Right cardiac atrium (tissue), 5 donors: Measurements from ENCODE around the gene SCAPER. TPM values are rescaled to one million over a fixed set of nuclear protein-coding genes. Genes with fewer than 3 reads are reported as not detected.
"Not testable (repeated sequence)": the region's sequence is repeated elsewhere in the genome, so short reads cannot be mapped to it uniquely, and the experiment has no call there.

Source experiments
- ATAC-seq, 2 donors: fragments of 200-7000 bp; cut with Tn5 transposase; one replicate each; pipeline versions ENCODE4 v1.8.0 to v1.9.1; 2020; ENCODE audit warnings: moderate library complexity in 2 of 2, mild to moderate bottlenecking in 1 of 2
- DNase-seq, 3 donors: peaks; one replicate each; pipeline ENCODE4 v3.0.0-alpha.2; 2020
- H3K27ac ChIP-seq: one replicate; pipeline ENCODE4 v1.5.1; 2013; ENCODE audit warnings: mild to moderate bottlenecking, low read length, control low read depth, moderate library complexity
- H3K27me3 ChIP-seq: one replicate; pipeline ENCODE4 v1.6.1; 2013; ENCODE audit not compliant: control insufficient read depth, insufficient read depth
- H3K4me1 ChIP-seq: one replicate; pipeline ENCODE4 v1.6.1; 2013; ENCODE audit warnings: low read length; ENCODE audit not compliant: control insufficient read depth, insufficient read depth
- H3K4me3 ChIP-seq: one replicate; pipeline ENCODE4 v1.5.1; 2013; ENCODE audit warnings: low read length, control low read depth
- H3K9me3 ChIP-seq: one replicate; pipeline ENCODE4 v1.6.1; 2013; ENCODE audit warnings: low read length; ENCODE audit not compliant: control insufficient read depth
- WGBS: extraction: QIAGEN DNeasy Blood & Tissue Kit; methylation state at CpG from one replicate; pipeline ENCODE4 v1.1.7; 2013; 5-methylcytosine and 5-hydroxymethylcytosine counted together
- intact Hi-C, 4 donors: fragments of 100-400 bp; cut with DNase I; formaldehyde crosslinking; loops; one replicate each; pipeline versions ENCODE4 v1.11.0 to v1.14.0; 2022 to 2023
- polyA plus RNA-seq: library from polyadenylated mRNA; stranded (reverse); fragments of 200-250 nt; gene quantifications from one replicate; pipeline ENCODE4 v1.2.3, GENCODE V29; 2013
- total RNA-seq, 4 donors: library from RNA; stranded (reverse); fragmentation: NEBNext Ultra II Directional; extraction: Animal tissue kit (Norgen Biotek cat#: 25700); gene quantifications; one replicate each; pipeline ENCODE4 v1.2.1, GENCODE V29; 2021
- donor health status: healthy with polysubstance abuse.
- donor health status: DM: no; HTN: yes; CAD: no.
- donor health status: DM: no; HTN: no; CAD: no.
- donor health status: DM: no; HTN: yes; CAD: no; lungs with severe emphysema.
- donor health status: DM: yes; HTN: yes; CAD: no.

The SCAPER gene
- total and polyA plus RNA-seq, 5 donors = 16.3 to 43.5 (median 36.3) TPM

- ATAC-seq (no peak), DNase-seq (peak in 2 of 3 donors; percentile 35 to 53)
- no peaks in the 10 kb centered on the region for H3K9me3 ChIP-seq
- intact Hi-C loops = no loop called here
- no peaks in the 10 kb centered on the region for H3K27me3 ChIP-seq
- 98% methylated on average over 26 of the region's 26 CpGs for WGBS
- H3K4me1 ChIP-seq = no peaks in the 10 kb centered on the region
- H3K4me3 ChIP-seq = no peak overlapping the region
- H3K27ac ChIP-seq = no peak overlapping the region
Observed at GRCh38 chr15:76875911-76876310, 29.2 kb downstream of the SCAPER start.

DNA sequence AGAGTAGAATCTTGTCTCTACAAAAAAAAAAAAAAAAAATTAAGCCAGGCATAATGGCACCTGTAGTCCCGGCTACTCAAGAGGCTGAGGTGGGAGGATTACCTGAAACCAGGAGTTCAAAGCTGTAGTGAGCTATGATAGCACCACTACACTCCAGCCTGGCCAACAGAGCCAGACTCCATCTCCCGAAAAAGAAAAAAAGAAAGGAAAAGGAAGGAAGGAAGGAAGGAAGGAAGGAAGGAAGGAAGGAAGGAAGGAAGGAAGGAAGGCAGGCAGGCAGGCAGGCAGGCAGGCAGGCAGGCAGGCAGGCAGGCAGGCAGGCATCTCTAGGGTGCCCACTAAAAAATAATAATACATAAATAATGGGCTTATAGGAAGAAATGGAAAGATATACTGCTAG, 32.1 kb downstream of the SCAPER start:
- WGBS = 78% methylated on average over 2 of the region's 2 CpGs
- DNase-seq, H3K9me3 ChIP-seq, H3K27ac ChIP-seq, H3K4me1 ChIP-seq, intact Hi-C loops, H3K4me3 ChIP-seq, ATAC-seq, H3K27me3 ChIP-seq: not testable (repeated sequence)

DNA sequence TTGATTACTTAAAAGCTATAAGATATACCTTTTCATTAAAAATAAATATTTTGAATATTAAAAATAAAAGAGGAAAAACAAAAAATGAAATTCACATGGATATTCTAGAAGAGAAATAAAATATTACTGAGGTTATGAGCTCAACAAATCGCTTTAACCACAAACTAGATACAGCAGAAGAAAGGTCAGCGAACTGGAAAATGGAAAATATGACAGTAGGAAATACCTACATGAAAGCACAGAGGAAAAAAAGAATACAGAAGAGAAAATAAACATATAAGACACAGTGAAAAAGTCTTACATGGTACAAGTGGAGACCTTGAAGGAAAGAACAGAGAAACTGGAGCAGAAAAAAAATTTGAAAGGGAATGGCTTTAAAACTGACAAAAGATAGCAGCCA, 33.2 kb downstream of the SCAPER start:
- no peak overlapping the region for H3K27ac ChIP-seq
- intact Hi-C loops = no loop called here
- 93% methylated on average over 2 of the region's 2 CpGs for WGBS
- H3K4me3 ChIP-seq = no peak overlapping the region
- no peak for ATAC-seq
- H3K9me3 ChIP-seq = no peaks in the 10 kb centered on the region
- no peaks in the 10 kb centered on the region for H3K4me1 ChIP-seq
- no peaks in the 10 kb centered on the region for H3K27me3 ChIP-seq
- no peak for DNase-seq

DNA sequence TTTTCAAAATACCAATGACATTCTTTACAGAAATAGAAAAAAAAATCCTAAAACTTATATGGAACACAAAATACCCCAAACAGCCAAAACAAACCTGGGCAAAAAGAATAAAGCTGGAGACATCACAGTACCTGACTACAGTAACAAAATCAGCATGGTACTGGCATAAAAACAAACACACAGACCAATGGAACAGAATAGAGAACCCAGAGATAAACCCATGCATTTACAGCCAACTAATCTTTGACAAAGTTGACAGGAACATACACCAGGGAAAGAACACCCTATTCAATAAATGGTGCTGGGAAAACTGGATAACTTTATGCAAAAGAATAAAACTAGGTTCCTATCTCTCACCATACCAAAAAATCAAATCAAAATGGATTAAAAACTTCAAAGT, 36.4 kb downstream of the SCAPER start:
- Histone ChIP-seq H3K4me1 (no peaks in the 10 kb centered on the region), H3K27me3 (no peaks in the 10 kb centered on the region), H3K27ac (no peak overlapping the region), H3K9me3 (no peaks in the 10 kb centered on the region), H3K4me3 (no peak overlapping the region)
- DNase-seq (no peak), ATAC-seq (peak in 1 of 2 donors; percentile 38)
- intact Hi-C loops = loop anchor here in 1 of 4 donors (10.0 kb wide), 1 partner anchor 674 kb away; no protein-coding TSS in a partner anchor

GRCh38 chr15:76866716-76867321, 38.3 kb downstream of the SCAPER start:
- DNase-seq (no peak), ATAC-seq (peak; percentile 53 to 55)
- no peaks in the 10 kb centered on the region for H3K27me3 ChIP-seq
- H3K9me3 ChIP-seq = no peaks in the 10 kb centered on the region
- intact Hi-C loops = loop anchor here in 1 of 4 donors (10.0 kb wide), 1 partner anchor 672 kb away; no protein-coding TSS in a partner anchor
- H3K27ac ChIP-seq = no peak overlapping the region
- no peak overlapping the region for H3K4me3 ChIP-seq
- no peaks in the 10 kb centered on the region for H3K4me1 ChIP-seq

GRCh38 chr15:76866008-76866407, 39.1 kb downstream of the SCAPER start:
- no peak overlapping the region for H3K27ac ChIP-seq
- DNase-seq = peak in 2 of 3 donors; percentile 28 to 74
- no peak overlapping the region for H3K4me3 ChIP-seq
- intact Hi-C loops = loop anchor here in 1 of 4 donors (10.0 kb wide), 1 partner anchor 671 kb away; no protein-coding TSS in a partner anchor
- no peaks in the 10 kb centered on the region for H3K4me1 ChIP-seq
- no peaks in the 10 kb centered on the region for H3K9me3 ChIP-seq
- ATAC-seq = peak; percentile 87
- no peaks in the 10 kb centered on the region for H3K27me3 ChIP-seq
- 70% methylated on average over 2 of the region's 2 CpGs for WGBS

GRCh38 chr15:76865548-76865991, 39.6 kb downstream of the SCAPER start:
- no peak for DNase-seq
- H3K4me3 ChIP-seq = no peak overlapping the region
- H3K9me3 ChIP-seq = no peaks in the 10 kb centered on the region
- no peak for ATAC-seq
- WGBS = 69% methylated on average over 4 of the region's 4 CpGs
- H3K27ac ChIP-seq = no peak overlapping the region
- no peaks in the 10 kb centered on the region for H3K27me3 ChIP-seq
- no peaks in the 10 kb centered on the region for H3K4me1 ChIP-seq
- intact Hi-C loops = loop anchor here in 1 of 4 donors (10.0 kb wide), 1 partner anchor 671 kb away; no protein-coding TSS in a partner anchor

- H3K9me3 ChIP-seq = no peaks in the 10 kb centered on the region
- DNase-seq (no peak), ATAC-seq (no peak)
- H3K4me1 ChIP-seq = no peaks in the 10 kb centered on the region
- H3K27ac ChIP-seq = no peak overlapping the region
- H3K27me3 ChIP-seq = no peaks in the 10 kb centered on the region
- intact Hi-C loops = loop anchor here in 1 of 4 donors (10.0 kb wide), 1 partner anchor 670 kb away; no protein-coding TSS in a partner anchor
- H3K4me3 ChIP-seq = no peak overlapping the region
Observed at GRCh38 chr15:76864586-76864985, 40.6 kb downstream of the SCAPER start.

GRCh38 chr15:76863693-76864092, 41.4 kb downstream of the SCAPER start:
- Histone ChIP-seq H3K4me3 (no peak overlapping the region), H3K4me1 (no peaks in the 10 kb centered on the region), H3K27ac (no peak overlapping the region), H3K27me3 (no peaks in the 10 kb centered on the region), H3K9me3 (no peaks in the 10 kb centered on the region)
- WGBS = 94% methylated on average over 2 of the region's 2 CpGs
- intact Hi-C loops = loop anchor here in 1 of 4 donors (10.0 kb wide), 1 partner anchor 669 kb away; no protein-coding TSS in a partner anchor
- ATAC-seq (no peak), DNase-seq (no peak)

GRCh38 chr15:76863123-76863522, 42.0 kb downstream of the SCAPER start:
- intact Hi-C loops = loop anchor here in 1 of 4 donors (10.0 kb wide), 1 partner anchor 668 kb away; no protein-coding TSS in a partner anchor
- Histone ChIP-seq H3K4me3 (no peak overlapping the region), H3K4me1 (no peaks in the 10 kb centered on the region), H3K27ac (no peak overlapping the region), H3K27me3 (no peaks in the 10 kb centered on the region), H3K9me3 (no peaks in the 10 kb centered on the region)
- 76% methylated on average over 4 of the region's 4 CpGs for WGBS
- DNase-seq (no peak), ATAC-seq (no peak)

- Histone ChIP-seq H3K4me3 (no peak overlapping the region), H3K27me3 (no peaks in the 10 kb centered on the region), H3K4me1 (no peaks in the 10 kb centered on the region), H3K27ac (no peak overlapping the region), H3K9me3 (no peaks in the 10 kb centered on the region)
- DNase-seq (no peak), ATAC-seq (no peak)
- intact Hi-C loops = loop anchor here in 1 of 4 donors (10.0 kb wide), 1 partner anchor 667 kb away; no protein-coding TSS in a partner anchor
- WGBS = 91% methylated on average over 4 of the region's 4 CpGs
Observed at GRCh38 chr15:76861815-76862397, 43.2 kb downstream of the SCAPER start.
